GM19372 (cell line): ENCODE measurements around the gene USP31.

Experiments used
- ATAC-seq: cut with Tn5 transposase; IDR thresholded peaks from one replicate; pipeline ENCODE4 v1.9.1; 2021; ENCODE audit warnings: mild to moderate bottlenecking, low read depth, moderate library complexity; ENCODE audit not compliant: unreplicated experiment

The USP31 gene

GRCh38 chr16:23132775-23133463, 16.3 kb downstream of the USP31 start:
- ATAC-seq = no peak

DNA sequence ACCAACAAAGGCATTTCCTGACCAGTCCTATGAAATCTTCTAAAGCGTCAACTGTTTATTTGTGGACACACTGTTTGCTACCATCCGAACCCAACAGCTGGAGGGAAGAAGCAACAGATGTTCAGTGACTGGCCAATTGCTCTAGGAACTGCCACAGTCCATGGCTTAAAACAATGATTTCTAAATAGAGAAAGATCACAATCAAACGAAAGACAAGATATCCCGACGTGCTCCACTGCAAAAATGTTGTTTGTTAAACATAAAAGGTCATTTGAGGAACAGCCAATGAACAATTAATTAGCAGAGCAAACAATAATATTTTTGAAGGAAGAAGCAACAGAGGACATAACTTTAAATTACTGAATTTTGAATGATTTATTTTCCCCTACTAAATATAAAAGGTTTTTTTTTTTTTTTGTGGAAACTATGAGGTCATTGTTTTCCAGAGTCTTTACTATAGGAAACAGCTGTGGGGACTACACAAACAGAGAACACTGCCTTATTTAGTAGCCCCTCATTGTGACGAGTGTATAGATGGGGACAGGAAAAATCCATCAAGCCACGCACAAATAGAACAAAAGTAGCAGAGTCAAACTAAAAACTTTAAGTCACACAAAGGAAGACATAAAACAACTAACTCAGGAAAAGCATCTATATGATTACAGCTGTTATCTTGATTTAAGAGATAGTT, 17.2 kb downstream of the USP31 start:
- no peak for ATAC-seq

- no peak for ATAC-seq
These were observed 17.8 kb downstream of the USP31 start for GRCh38 chr16:23131436-23131835.

GRCh38 chr16:23131036-23131435, 18.2 kb downstream of the USP31 start:
- ATAC-seq = no peak

- ATAC-seq = no peak
These were observed 19.6 kb downstream of the USP31 start for GRCh38 chr16:23129686-23130085.

DNA sequence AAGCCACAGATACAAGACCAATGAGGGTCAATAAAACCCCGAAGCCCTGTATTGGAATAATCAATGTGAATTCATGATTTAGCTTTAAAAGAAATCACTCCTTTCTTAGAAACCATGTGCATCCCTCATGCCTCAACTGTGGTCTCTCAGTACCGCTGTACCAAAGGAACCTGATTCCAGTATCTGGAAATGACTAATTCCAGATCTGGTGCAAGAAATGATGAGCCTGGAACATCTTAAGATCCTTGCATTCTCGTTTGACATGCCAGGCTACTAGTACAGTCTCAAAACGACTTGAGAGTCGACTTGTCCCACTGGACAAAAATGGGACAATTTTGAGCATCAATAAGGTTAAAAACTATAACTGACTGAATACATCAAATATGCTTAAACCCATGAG, 21.2 kb downstream of the USP31 start:
- no peak for ATAC-seq

- no peak for ATAC-seq
These were observed 24.0 kb downstream of the USP31 start for GRCh38 chr16:23125277-23125676.

- no peak for ATAC-seq
These were observed 24.9 kb downstream of the USP31 start for GRCh38 chr16:23124315-23124714.

- no peak for ATAC-seq
These were observed 27.1 kb downstream of the USP31 start for GRCh38 chr16:23122144-23122543.

DNA sequence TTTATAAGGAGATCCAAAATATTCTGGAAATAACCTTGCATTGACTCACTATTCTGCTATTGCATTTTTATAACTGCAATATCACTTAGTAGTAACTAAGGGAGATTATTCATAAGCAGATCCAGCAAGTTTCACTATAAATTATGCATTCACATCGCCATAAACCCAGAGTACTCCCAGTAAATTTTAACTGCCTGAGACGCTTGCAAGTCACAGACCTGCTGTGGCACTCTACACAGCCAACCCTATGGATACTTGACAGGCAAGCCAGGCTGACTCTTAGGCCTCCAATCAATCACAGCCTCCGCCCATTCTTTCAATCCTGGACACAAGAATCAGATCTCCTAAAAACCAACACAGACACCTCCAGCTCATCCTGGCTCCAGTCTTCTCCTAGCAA, 28.2 kb downstream of the USP31 start:
- no peak for ATAC-seq

GRCh38 chr16:23120562-23120961, 28.7 kb downstream of the USP31 start:
- ATAC-seq = no peak

DNA sequence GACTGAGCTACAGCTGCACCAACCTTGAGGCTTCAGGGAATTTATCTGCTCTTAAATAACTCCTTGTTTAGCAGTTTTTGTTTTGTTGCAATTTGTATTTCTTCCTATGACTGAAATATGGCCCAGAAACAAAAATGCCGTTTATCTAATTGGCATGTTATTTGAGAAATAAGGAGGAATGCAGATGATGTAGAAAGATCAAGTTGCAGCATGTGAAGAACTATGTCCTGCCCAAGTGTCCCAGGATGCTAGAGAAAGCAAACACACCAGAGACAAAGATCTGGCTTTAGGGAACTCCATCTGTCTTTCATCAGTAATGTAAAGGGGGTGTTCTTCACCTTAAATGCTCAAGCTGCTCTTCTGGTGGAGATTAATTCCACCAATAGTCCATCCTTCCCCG, 29.7 kb downstream of the USP31 start:
- no peak for ATAC-seq

GRCh38 chr16:23114131-23114904, 34.9 kb downstream of the USP31 start:
- ATAC-seq = no peak

DNA sequence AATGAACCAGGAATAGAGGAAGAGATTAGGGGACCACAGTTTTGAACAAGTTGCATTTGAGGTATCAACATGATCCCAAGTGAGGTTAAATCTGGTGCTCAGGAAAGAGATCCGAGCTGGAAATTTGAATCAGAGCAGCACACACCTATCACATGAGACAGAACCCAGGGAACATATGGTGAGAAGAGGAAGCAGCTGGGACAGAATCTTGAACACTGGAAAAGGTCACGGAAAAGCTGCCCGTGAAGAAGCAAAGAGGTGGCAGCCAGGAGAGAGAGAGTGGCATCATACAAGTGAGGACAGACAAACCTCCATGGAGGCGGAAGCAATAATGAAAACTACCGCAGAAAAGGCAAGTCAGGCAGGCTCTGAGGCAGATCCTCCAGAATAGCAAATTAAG, 36.1 kb downstream of the USP31 start:
- ATAC-seq = no peak

GRCh38 chr16:23110257-23110899, 38.9 kb downstream of the USP31 start:
- ATAC-seq = no peak

GRCh38 chr16:23107936-23108335, 41.3 kb downstream of the USP31 start:
- no peak for ATAC-seq

GRCh38 chr16:23107117-23107516, 42.1 kb downstream of the USP31 start:
- ATAC-seq = no peak

- no peak for ATAC-seq
These were observed 43.9 kb downstream of the USP31 start for GRCh38 chr16:23105309-23105708.

DNA sequence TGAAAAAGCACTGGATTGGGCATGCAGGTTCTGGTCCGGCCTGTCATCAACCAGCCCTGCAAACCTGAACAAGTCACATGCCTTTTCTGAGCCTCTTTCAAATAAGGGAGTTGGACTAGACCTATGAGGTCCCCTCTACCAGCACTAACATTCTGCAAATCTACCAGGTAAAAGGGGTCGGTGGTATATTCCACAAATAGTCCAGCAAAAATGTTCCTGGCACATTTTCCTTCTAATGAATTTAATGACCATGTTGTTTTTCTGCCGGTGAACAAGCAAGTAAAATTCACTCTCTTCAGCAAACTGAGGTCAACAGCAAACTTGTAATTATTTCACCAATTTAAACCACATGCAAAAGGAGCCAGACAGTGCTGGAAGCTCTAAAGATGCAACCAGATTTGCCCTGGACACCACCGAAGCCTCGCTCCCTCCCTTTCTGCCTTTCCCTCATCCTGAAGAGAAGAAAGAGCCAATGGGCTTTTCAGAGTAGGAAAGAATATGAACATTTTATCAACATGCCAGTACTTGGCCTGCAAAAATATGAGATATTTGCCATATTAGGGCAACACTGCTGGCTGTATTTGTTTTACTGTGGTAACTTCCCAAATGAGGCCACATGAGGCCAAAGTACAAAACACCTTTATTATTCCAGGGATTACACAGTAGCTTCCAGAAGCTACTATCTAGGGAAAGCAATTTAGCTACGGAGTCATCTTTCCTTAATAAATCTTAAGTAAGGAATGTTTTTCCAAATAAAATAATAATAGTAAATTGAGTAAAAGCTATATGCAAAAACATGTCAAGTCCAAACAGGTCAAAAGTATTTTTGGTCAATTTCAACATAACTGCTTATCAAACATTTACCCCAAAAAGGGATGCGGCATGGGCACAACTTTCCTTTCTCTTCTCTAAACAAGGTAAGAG, 45.0 kb downstream of the USP31 start:
- ATAC-seq = no peak

GRCh38 chr16:23103603-23104002, 45.6 kb downstream of the USP31 start:
- no peak for ATAC-seq
